Pancreas (tissue), 10 donors: Measurements from ENCODE around the gene SUSD3. TPM values are rescaled to one million over a fixed set of nuclear protein-coding genes. Genes with fewer than 3 reads are reported as not detected.
A peak's percentile ranks its signal among the peaks of the same experiment; 100 is the strongest.

ENCODE experiments used
- ATAC-seq, 4 donors: fragments of 200-7000 bp; cut with Tn5 transposase; one replicate each; pipeline versions ENCODE4 v1.8.0 to v1.9.1; 2020; ENCODE audit warnings: mild to moderate bottlenecking in 4 of 4, moderate library complexity in 4 of 4
- DNase-seq, 6 donors: peaks; one replicate each; pipeline ENCODE4 v3.0.0-alpha.2; 2020
- FAIRE-seq: peaks from 2 replicates; lab custom pipeline; 2012; peaks lifted over from hg19 to GRCh38; lab: Jason Lieb, UNC
- H3K27ac ChIP-seq, 4 donors: fragments of 200-600 bp; sonication (generic); 1 replicate in 3 of 4; 2 replicates in 1 of 4; pipeline versions ENCODE4 v1.5.0 to v1.8.0; 2020
- H3K27me3 ChIP-seq, 4 donors: fragments of 200-600 bp; one replicate each; pipeline ENCODE4 v1.8.0; 2021
- H3K36me3 ChIP-seq, 3 donors: fragments of 200-600 bp; sonication (generic) in 1 of 3; one replicate each; pipeline versions ENCODE4 v1.5.0 to v1.8.0; 2020 to 2021
- H3K4me1 ChIP-seq, 3 donors: fragments of 200-600 bp; one replicate each; pipeline ENCODE4 v1.8.0; 2021
- H3K4me3 ChIP-seq, 4 donors: fragments of 200-600 bp; sonication (generic) in 2 of 4; one replicate each; pipeline versions ENCODE4 v1.5.0 to v1.8.0; 2020 to 2021
- H3K9me3 ChIP-seq, 4 donors: fragments of 200-600 bp; one replicate each; pipeline ENCODE4 v1.8.0; 2021
- CTCF ChIP-seq, 4 donors: fragments of 200-600 bp; sonication (generic) in 3 of 4; IDR thresholded peaks; one replicate each; pipeline versions ENCODE4 v1.5.0 to v1.8.0; 2021; ENCODE audit warnings: antibody characterized with exemption in 4 of 4
- WGBS, 2 donors: extraction: QIAGEN DNeasy Blood & Tissue Kit; methylation state at CpG; one replicate each; pipeline ENCODE4 v1.1.7; 2013; 5-methylcytosine and 5-hydroxymethylcytosine counted together
- intact Hi-C, 3 donors: fragments of 100-400 bp; cut with DNase I; formaldehyde crosslinking; loops; one replicate each; pipeline versions ENCODE4 v1.11.1 to v1.14.2; 2022
- polyA plus RNA-seq, 2 donors: library from polyadenylated mRNA; stranded (reverse); fragments of 200-250 nt; gene quantifications; one replicate each; pipeline ENCODE4 v1.2.3, GENCODE V29; 2013
- total RNA-seq, 6 donors: library from RNA; stranded (reverse); fragmentation: NEBNext Ultra II Directional in 4 of 6; extraction: Animal tissue kit (Norgen Biotek cat#: 25700) in 4 of 6; gene quantifications; one replicate each; pipeline versions ENCODE4 v1.2.1 to v1.2.4, GENCODE V29; 2021 to 2023
- donor health status: healthy with polysubstance abuse.
- donor health status: DM: no; HTN: no; CAD: no; lungs with moderate emphysema.
- donor health status: DM: no; HTN: no; CAD: no.
- donor health status: control.
- donor health status: control.
- donor health status: Bipolar disorder and iron deficiency.
- donor health status: DM: yes; HTN: yes; CAD: no.
- donor health status: DM: no; HTN: no; CAD: no.
- donor health status: DM: no; HTN: no; CAD: no.
- donor health status: DM: yes; HTN: yes; CAD: no.

SUSD3 gene
- total and polyA plus RNA-seq, 8 donors, result 0.16 to 2.8 (median 0.80) TPM

GRCh38 chr9:93059715-93060578, 1.4 kb downstream of the SUSD3 start:
- DNase-seq (peak in 1 of 6 donors; percentile 45), FAIRE-seq (no peak), ATAC-seq (no peak)
- Histone ChIP-seq H3K27me3 (no peaks in the 10 kb centered on the region), H3K36me3 (no peaks in the 10 kb centered on the region), H3K27ac (no peak overlapping the region), H3K4me1 (peaks cover 0 to 4% (median 0%) of the 10 kb centered on the region in 3 donors), H3K9me3 (no peaks in the 10 kb centered on the region), H3K4me3 (peak overlapping the region in 1 of 4 donors; percentile 72)
- intact Hi-C loops, result no loop called here
- 82 to 90% methylated on average over 7 of the region's 7 CpGs for WGBS, 2 donors
- no peak for TF ChIP-seq CTCF (IDR thresholded peaks at IDR 0.05)

- TF ChIP-seq CTCF (IDR thresholded peaks at IDR 0.05), result no peak
- WGBS, 2 donors, result 65 to 71% methylated on average over 8 of the region's 8 CpGs
- no peak overlapping the region for H3K4me3 ChIP-seq
- no peak for FAIRE-seq
- H3K36me3 ChIP-seq, result no peaks in the 10 kb centered on the region
- ATAC-seq, result peak in 2 of 4 donors; percentile 12 to 14
- no peak for DNase-seq
- H3K9me3 ChIP-seq, result no peaks in the 10 kb centered on the region
- H3K27ac ChIP-seq, result no peak overlapping the region
- peaks cover 0 to 4% (median 0%) of the 10 kb centered on the region in 3 donors for H3K4me1 ChIP-seq
- intact Hi-C loops, result no loop called here
- H3K27me3 ChIP-seq, result no peaks in the 10 kb centered on the region
Observed at GRCh38 chr9:93060746-93061259, 2.3 kb downstream of the SUSD3 start.

GRCh38 chr9:93061260-93061751, 2.8 kb downstream of the SUSD3 start:
- 84 to 91% methylated on average over 4 of the region's 4 CpGs for WGBS, 2 donors
- Histone ChIP-seq H3K4me1 (peaks cover 0 to 4% (median 0%) of the 10 kb centered on the region in 3 donors), H3K9me3 (no peaks in the 10 kb centered on the region), H3K27ac (no peak overlapping the region), H3K4me3 (no peak overlapping the region), H3K27me3 (no peaks in the 10 kb centered on the region), H3K36me3 (no peaks in the 10 kb centered on the region)
- FAIRE-seq (no peak), DNase-seq (no peak), ATAC-seq (no peak)
- intact Hi-C loops, result no loop called here
- no peak for TF ChIP-seq CTCF (IDR thresholded peaks at IDR 0.05)

- no peak for TF ChIP-seq CTCF (IDR thresholded peaks at IDR 0.05)
- Histone ChIP-seq H3K4me3 (no peak overlapping the region), H3K36me3 (no peaks in the 10 kb centered on the region), H3K27me3 (no peaks in the 10 kb centered on the region), H3K27ac (no peak overlapping the region), H3K4me1 (peaks cover 0 to 4% (median 0%) of the 10 kb centered on the region in 3 donors), H3K9me3 (no peaks in the 10 kb centered on the region)
- no peak for FAIRE-seq
- peak in 1 of 4 donors; percentile 14 for ATAC-seq
- whole genome bisulfite sequencing, 2 donors, result 62 to 64% methylated on average over 19 of the region's 19 CpGs
- intact Hi-C loops, result no loop called here
- DNase-seq, result no peak
Observed at GRCh38 chr9:93061791-93062763, 3.6 kb downstream of the SUSD3 start.
